WTC11 (cell line): ENCODE results near the gene ZNF732. TPM values are rescaled to one million over a fixed set of nuclear protein-coding genes. Genes with fewer than 3 reads are reported as not detected.

ENCODE experiments used
- ATAC-seq: fragments of 200-7000 bp; cut with Tn5 transposase; 2 replicates; pipeline ENCODE4 v1.10.0; 2021; ENCODE audit warnings: mild to moderate bottlenecking, moderate library complexity
- CTCF ChIA-PET: fragments of 300-600 bp; sonication (Branson Sonifier 250); formaldehyde crosslinking; loops from one replicate; lab custom pipeline; 2021; ENCODE audit warnings: antibody characterized with exemption; lab: Charles Lee
- POLR2A ChIA-PET: fragments of 350-600 bp; sonication (Branson Sonifier 250); formaldehyde crosslinking; loops from one replicate; lab custom pipeline; 2021; ENCODE audit warnings: antibody characterized with exemption; lab: Charles Lee
- DNase-seq: peaks from one replicate; pipeline ENCODE4 v3.0.0; 2021; ENCODE audit warnings: low spot score
- H3K27ac Mint-ChIP-seq: 2 replicates; pipeline ENCODE4 v1.8.0; 2021; ENCODE audit warnings: mixed read lengths
- H3K27me3 Mint-ChIP-seq: 2 replicates; pipeline ENCODE4 v1.8.0; 2021; ENCODE audit warnings: low read depth, mild to moderate bottlenecking, moderate library complexity, mixed read lengths
- H3K36me3 Mint-ChIP-seq: 2 replicates; pipeline ENCODE4 v1.8.0; 2021; ENCODE audit warnings: mixed read lengths
- H3K4me1 Mint-ChIP-seq: 2 replicates; pipeline ENCODE4 v1.8.0; 2022; ENCODE audit warnings: mixed read lengths
- H3K4me3 Mint-ChIP-seq: 2 replicates; pipeline ENCODE4 v1.8.0; 2021; ENCODE audit warnings: mild to moderate bottlenecking, moderate library complexity, mixed read lengths
- H3K9me3 Mint-ChIP-seq: 2 replicates; pipeline ENCODE4 v1.8.0; 2021; ENCODE audit warnings: mixed read lengths
- AFF4 ChIP-seq: sonication (generic); formaldehyde crosslinking; IDR thresholded peaks from 2 replicates; pipeline ENCODE4 v1.8.1; 2023; ENCODE audit warnings: mild to moderate bottlenecking, missing genetic modification reagents, borderline replicate concordance
- CDX4 ChIP-seq: fragments of 250-450 bp; sonication (Bioruptor Pico); IDR thresholded peaks from 2 replicates; pipeline ENCODE4 v1.9.0; 2021; ENCODE audit warnings: moderate library complexity, mild to moderate bottlenecking, inconsistent platforms, borderline replicate concordance
- CREB1 ChIP-seq: sonication (generic); formaldehyde crosslinking; IDR thresholded peaks from 2 replicates; pipeline ENCODE4 v1.8.0; 2023; ENCODE audit warnings: mild to moderate bottlenecking, missing genetic modification reagents
- E2F1 ChIP-seq: sonication (generic); formaldehyde crosslinking; IDR thresholded peaks from 2 replicates; pipeline ENCODE4 v1.8.0; 2022; ENCODE audit warnings: mild to moderate bottlenecking, missing genetic modification reagents
- EMX1 ChIP-seq: fragments of 250-450 bp; sonication (Bioruptor Pico); IDR thresholded peaks from 2 replicates; pipeline ENCODE4 v1.8.0; 2021; ENCODE audit warnings: mild to moderate bottlenecking
- FOXJ3 ChIP-seq: sonication (generic); formaldehyde crosslinking; IDR thresholded peaks from 2 replicates; pipeline ENCODE4 v1.9.0; 2021; ENCODE audit warnings: missing genetic modification reagents, mild to moderate bottlenecking, borderline replicate concordance
- FOXK1 ChIP-seq: sonication (generic); formaldehyde crosslinking; IDR thresholded peaks from 2 replicates; pipeline ENCODE4 v1.8.0; 2022; ENCODE audit warnings: mild to moderate bottlenecking, moderate library complexity, missing genetic modification reagents
- IRF2 ChIP-seq: sonication (generic); formaldehyde crosslinking; IDR thresholded peaks from 2 replicates; pipeline ENCODE4 v1.8.0; 2022; ENCODE audit warnings: low read depth, missing genetic modification reagents, borderline replicate concordance
- JAZF1 ChIP-seq: fragments of 250-450 bp; sonication (Bioruptor Pico); IDR thresholded peaks from 2 replicates; pipeline ENCODE4 v1.9.0; 2021; ENCODE audit warnings: moderate library complexity, mild to moderate bottlenecking, inconsistent platforms
- MLX ChIP-seq: sonication (generic); formaldehyde crosslinking; IDR thresholded peaks from 2 replicates; pipeline ENCODE4 v1.8.1; 2023; ENCODE audit warnings: mild to moderate bottlenecking, missing genetic modification reagents, moderate library complexity
- RELA ChIP-seq: sonication (generic); formaldehyde crosslinking; IDR thresholded peaks from 2 replicates; pipeline ENCODE4 v1.8.1; 2022; ENCODE audit warnings: missing genetic modification reagents, mild to moderate bottlenecking, borderline replicate concordance
- RORB ChIP-seq: fragments of 250-450 bp; sonication (Bioruptor Pico); IDR thresholded peaks from 2 replicates; pipeline ENCODE4 v1.9.0; 2021; ENCODE audit warnings: mild to moderate bottlenecking
- SMAD4 ChIP-seq: sonication (generic); formaldehyde crosslinking; IDR thresholded peaks from 2 replicates; pipeline ENCODE4 v1.8.0; 2022; ENCODE audit warnings: mild to moderate bottlenecking, missing genetic modification reagents
- STAT6 ChIP-seq: sonication (generic); formaldehyde crosslinking; conservative IDR thresholded peaks from 2 replicates; pipeline ENCODE4 v1.8.1; 2023; ENCODE audit warnings: mild to moderate bottlenecking, low read depth, missing genetic modification reagents, moderate library complexity
- USF1 ChIP-seq: sonication (generic); formaldehyde crosslinking; IDR thresholded peaks from 2 replicates; pipeline ENCODE4 v1.8.0; 2022; ENCODE audit warnings: mild to moderate bottlenecking, missing genetic modification reagents
- ZBTB21 ChIP-seq: sonication (generic); formaldehyde crosslinking; IDR thresholded peaks from 2 replicates; pipeline ENCODE4 v1.8.1; 2023; ENCODE audit warnings: mild to moderate bottlenecking, missing genetic modification reagents, borderline replicate concordance
- ZNF416 ChIP-seq: fragments of 250-450 bp; sonication (Bioruptor Pico); IDR thresholded peaks from 2 replicates; pipeline ENCODE4 v1.9.0; 2021; ENCODE audit warnings: mild to moderate bottlenecking, inconsistent platforms
- ZNF423 ChIP-seq: fragments of 250-450 bp; sonication (Bioruptor Pico); IDR thresholded peaks from 2 replicates; pipeline ENCODE4 v2.1.2; 2022; ENCODE audit warnings: mild to moderate bottlenecking, moderate library complexity
- ZNF425 ChIP-seq: fragments of 250-450 bp; sonication (Bioruptor Pico); conservative IDR thresholded peaks from 2 replicates; pipeline ENCODE4 v1.9.0; 2021; ENCODE audit warnings: mild to moderate bottlenecking
- total RNA-seq: library from RNA; stranded (reverse); gene quantifications from 3 replicates; pipeline ENCODE4 v1.2.3, GENCODE V29; 2021

The ZNF732 gene
- total RNA-seq, 1 experiment from 2014 or later: 33.8 TPM

GRCh38 chr4:314296-314903 lies 9.1 kb upstream of the ZNF732 start:
- ChIA-PET POLR2A (no interaction called here), CTCF (interaction anchor here (1.1 to 1.5 kb wide), 3 partner anchors 9 to 43 kb away, joined by 3 to 7 read pairs (median 4); partner anchors contain the start of gene ZNF732)
- Mint-ChIP-seq H3K4me1 (no peaks in the 10 kb centered on the region), H3K27me3 (peaks cover 62% of the 10 kb centered on the region), H3K27ac (no peak overlapping the region), H3K4me3 (no peak overlapping the region), H3K36me3 (peaks cover 11% of the 10 kb centered on the region), H3K9me3 (peaks cover 53% of the 10 kb centered on the region)
- no peak for DNase-seq
- TF ChIP-seq JAZF1 (no peak), SMAD4 (CRISPR knock-in tag) (no peak), ZNF416 (CRISPR knock-in tag) (no peak), USF1 (CRISPR knock-in tag) (no peak), STAT6 (CRISPR knock-in tag) (no peak), ZNF423 (no peak), CREB1 (CRISPR knock-in tag) (no peak), RELA (CRISPR knock-in tag) (no peak), IRF2 (CRISPR knock-in tag) (no peak), AFF4 (CRISPR knock-in tag) (no peak), FOXJ3 (CRISPR knock-in tag) (no peak), CDX4 (CRISPR knock-in tag) (no peak), ZNF425 (no peak), RORB (CRISPR knock-in tag) (no peak), ZBTB21 (CRISPR knock-in tag) (no peak), MLX (CRISPR knock-in tag) (no peak), E2F1 (no peak), EMX1 (CRISPR knock-in tag) (no peak), FOXK1 (CRISPR knock-in tag) (no peak)
- TF ChIP-seq, all 79 proteins: peak for 0
- peak; percentile 36; the same call in 1 of the 2 replicates for ATAC-seq
